ENCODE results near the gene SETD3.

The SETD3 gene

GRCh38 chr14:99524804-99525698 lies 44.4 kb upstream of the SETD3 start:
- DNase-seq (ENCODE audit: low spot score), result no peak
- TF ChIP-seq, protein P1, sequence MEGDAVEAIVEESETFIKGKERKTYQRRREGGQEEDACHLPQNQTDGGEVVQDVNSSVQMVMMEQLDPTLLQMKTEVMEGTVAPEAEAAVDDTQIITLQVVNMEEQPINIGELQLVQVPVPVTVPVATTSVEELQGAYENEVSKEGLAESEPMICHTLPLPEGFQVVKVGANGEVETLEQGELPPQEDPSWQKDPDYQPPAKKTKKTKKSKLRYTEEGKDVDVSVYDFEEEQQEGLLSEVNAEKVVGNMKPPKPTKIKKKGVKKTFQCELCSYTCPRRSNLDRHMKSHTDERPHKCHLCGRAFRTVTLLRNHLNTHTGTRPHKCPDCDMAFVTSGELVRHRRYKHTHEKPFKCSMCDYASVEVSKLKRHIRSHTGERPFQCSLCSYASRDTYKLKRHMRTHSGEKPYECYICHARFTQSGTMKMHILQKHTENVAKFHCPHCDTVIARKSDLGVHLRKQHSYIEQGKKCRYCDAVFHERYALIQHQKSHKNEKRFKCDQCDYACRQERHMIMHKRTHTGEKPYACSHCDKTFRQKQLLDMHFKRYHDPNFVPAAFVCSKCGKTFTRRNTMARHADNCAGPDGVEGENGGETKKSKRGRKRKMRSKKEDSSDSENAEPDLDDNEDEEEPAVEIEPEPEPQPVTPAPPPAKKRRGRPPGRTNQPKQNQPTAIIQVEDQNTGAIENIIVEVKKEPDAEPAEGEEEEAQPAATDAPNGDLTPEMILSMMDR (IDR thresholded peaks at IDR 0.05; ENCODE audit: borderline replicate concordance, control extremely low read depth, extremely low read depth, insufficient read depth, missing control alignments), result no peak
- in situ Hi-C loops (cut with MboI; ENCODE audit: low sequenced_read_pairs, unreplicated experiment), result loop anchor here (10.0 kb wide), 2 partner anchors 110 to 360 kb away; no protein-coding TSS in a partner anchor

- TF ChIP-seq, protein P1 (IDR thresholded peaks at IDR 0.05; ENCODE audit: borderline replicate concordance, control extremely low read depth, extremely low read depth, insufficient read depth, missing control alignments), result no peak
- no peak for DNase-seq (ENCODE audit: low spot score)
- in situ Hi-C loops (cut with MboI; ENCODE audit: low sequenced_read_pairs, unreplicated experiment), result loop anchor here (10.0 kb wide), 2 partner anchors 111 to 361 kb away; no protein-coding TSS in a partner anchor
Observed at GRCh38 chr14:99524091-99524661, 43.5 kb upstream of the SETD3 start.

- TF ChIP-seq, protein P1 (IDR thresholded peaks at IDR 0.05; ENCODE audit: borderline replicate concordance, control extremely low read depth, extremely low read depth, insufficient read depth, missing control alignments), result no peak
- in situ Hi-C loops (cut with MboI; ENCODE audit: low sequenced_read_pairs, unreplicated experiment), result loop anchor here (10.0 kb wide), 2 partner anchors 111 to 361 kb away; no protein-coding TSS in a partner anchor
- no peak for DNase-seq (ENCODE audit: low spot score)
Observed at GRCh38 chr14:99523704-99524055, 43.0 kb upstream of the SETD3 start.

DNA sequence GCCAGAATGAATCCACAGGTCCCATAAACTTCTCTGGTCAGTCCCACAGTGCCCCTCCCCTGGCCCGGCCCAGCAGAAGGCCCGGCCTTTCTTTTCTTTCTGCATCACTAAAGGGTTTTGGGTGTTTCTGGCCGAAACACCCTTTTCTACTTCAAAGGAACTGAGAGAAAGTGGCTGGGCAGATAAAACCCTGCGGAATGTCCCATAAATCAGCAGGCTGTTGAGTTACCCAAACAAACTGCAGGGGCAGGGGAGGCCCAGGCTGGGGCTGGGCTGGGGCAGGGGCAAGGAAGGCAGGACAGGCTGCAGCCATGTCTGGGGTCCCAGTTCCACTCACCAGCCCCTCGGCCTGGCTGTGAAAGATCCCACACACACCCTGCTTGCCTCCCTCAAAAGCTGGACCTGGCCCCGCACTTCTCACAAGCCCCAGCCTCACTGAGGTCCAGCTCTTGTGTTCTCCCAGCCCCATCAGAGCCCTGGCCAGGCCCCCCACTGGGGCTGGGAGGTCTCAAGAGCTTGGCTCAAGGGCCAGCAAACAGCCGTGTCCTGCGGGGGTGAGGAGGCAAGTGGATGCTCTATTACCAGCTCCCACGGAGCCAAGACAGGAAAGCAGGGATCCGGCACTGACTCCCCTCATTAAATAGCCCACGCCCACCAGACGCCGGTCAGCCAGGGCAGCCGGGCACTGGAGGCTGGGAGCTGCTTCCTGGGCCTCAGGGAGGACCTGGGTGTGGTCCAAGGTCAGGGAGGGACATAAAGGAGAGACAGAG lies 42.5 kb upstream of the SETD3 start:
- DNase-seq (ENCODE audit: low spot score), result no peak
- in situ Hi-C loops (cut with MboI; ENCODE audit: low sequenced_read_pairs, unreplicated experiment), result loop anchor here (10.0 kb wide), 2 partner anchors 112 to 362 kb away; no protein-coding TSS in a partner anchor
- TF ChIP-seq, protein P1 (IDR thresholded peaks at IDR 0.05; ENCODE audit: borderline replicate concordance, control extremely low read depth, extremely low read depth, insufficient read depth, missing control alignments), result no peak

DNA sequence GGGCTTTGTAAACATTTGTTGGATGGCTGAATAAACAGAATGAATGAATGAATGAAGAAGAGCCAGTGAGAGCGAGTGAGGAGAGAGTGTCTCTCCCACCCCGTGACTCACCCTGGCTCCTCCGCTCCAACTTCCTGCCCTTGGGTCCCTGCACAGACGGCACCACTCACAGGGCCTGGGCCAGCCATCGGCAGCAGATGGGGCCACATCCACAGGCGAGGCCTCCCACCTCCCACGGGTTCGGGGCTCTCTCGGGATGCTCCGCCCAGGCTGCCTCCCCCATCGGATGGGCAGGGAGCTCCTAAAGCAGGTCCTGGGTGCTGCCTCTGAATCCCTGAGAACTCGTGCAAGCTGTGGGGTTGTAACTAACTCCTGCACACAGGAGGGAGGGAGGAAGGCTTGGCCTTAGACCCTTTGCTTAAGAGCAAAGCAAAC lies 41.8 kb upstream of the SETD3 start:
- TF ChIP-seq, protein P1 (IDR thresholded peaks at IDR 0.05; ENCODE audit: borderline replicate concordance, control extremely low read depth, extremely low read depth, insufficient read depth, missing control alignments), result no peak
- in situ Hi-C loops (cut with MboI; ENCODE audit: low sequenced_read_pairs, unreplicated experiment), result loop anchor here (10.0 kb wide), 2 partner anchors 112 to 362 kb away; no protein-coding TSS in a partner anchor
- no peak for DNase-seq (ENCODE audit: low spot score)

GRCh38 chr14:99522025-99522401 lies 41.4 kb upstream of the SETD3 start:
- in situ Hi-C loops (cut with MboI; ENCODE audit: low sequenced_read_pairs, unreplicated experiment), result loop anchor here (10.0 kb wide), 2 partner anchors 113 to 363 kb away; no protein-coding TSS in a partner anchor
- DNase-seq (ENCODE audit: low spot score), result no peak
- TF ChIP-seq, protein P1 (IDR thresholded peaks at IDR 0.05; ENCODE audit: borderline replicate concordance, control extremely low read depth, extremely low read depth, insufficient read depth, missing control alignments), result no peak

Data from GM13976 (cell line).